Hepatocyte (in vitro differentiated cells): Measurements from ENCODE around the gene HS6ST2. TPM values are rescaled to one million over a fixed set of nuclear protein-coding genes. Genes with fewer than 3 reads are reported as not detected.
"Not testable (repeated sequence)": the region's sequence is repeated elsewhere in the genome, so short reads cannot be mapped to it uniquely, and the experiment has no call there.

ENCODE experiments used
- DNase-seq: peaks from one replicate; pipeline ENCODE4 v3.0.0-alpha.2; 2016; ENCODE audit warnings: low spot score
- H2AFZ ChIP-seq: fragments of 200-600 bp; sonication (generic); 2 replicates; pipeline ENCODE4 v1.6.0; 2016; ENCODE audit warnings: antibody characterized with exemption, mild to moderate bottlenecking
- H3K27ac ChIP-seq: fragments of 200-600 bp; sonication (generic); 2 replicates; pipeline ENCODE4 v1.5.1; 2016; ENCODE audit warnings: mild to moderate bottlenecking
- H3K27me3 ChIP-seq: fragments of 200-600 bp; sonication (generic); 2 replicates; pipeline ENCODE4 v1.6.1; 2016
- H3K36me3 ChIP-seq: fragments of 200-600 bp; sonication (generic); replicated peaks from 2 replicates; pipeline ENCODE4 v1.5.1; 2016; ENCODE audit warnings: low read depth; ENCODE audit not compliant: insufficient read depth
- H3K4me1 ChIP-seq: fragments of 200-600 bp; sonication (generic); 2 replicates; pipeline ENCODE4 v1.5.1; 2016; ENCODE audit warnings: mild to moderate bottlenecking, moderate library complexity; ENCODE audit not compliant: insufficient read depth
- H3K4me2 ChIP-seq: fragments of 200-600 bp; sonication (generic); 2 replicates; pipeline ENCODE4 v1.6.0; 2016
- H3K4me3 ChIP-seq: fragments of 200-600 bp; sonication (generic); 2 replicates; pipeline ENCODE4 v1.5.1; 2016; ENCODE audit warnings: mild to moderate bottlenecking
- H3K79me2 ChIP-seq: fragments of 200-600 bp; sonication (generic); 2 replicates; pipeline ENCODE4 v1.6.0; 2017; ENCODE audit warnings: mild to moderate bottlenecking
- H3K9me2 ChIP-seq: fragments of 200-600 bp; sonication (generic); replicated peaks from 2 replicates; pipeline ENCODE4 v1.6.0; 2017; ENCODE audit warnings: mild to moderate bottlenecking; ENCODE audit not compliant: insufficient read depth
- H3K9me3 ChIP-seq: fragments of 200-600 bp; sonication (generic); 2 replicates; pipeline ENCODE4 v1.5.1; 2016; ENCODE audit warnings: low read depth, mild to moderate bottlenecking
- H4K20me1 ChIP-seq: fragments of 200-600 bp; sonication (generic); 2 replicates; pipeline ENCODE4 v1.6.0; 2016; ENCODE audit warnings: mild to moderate bottlenecking; ENCODE audit not compliant: insufficient read depth, poor library complexity, severe bottlenecking
- CTCF ChIP-seq: fragments of 200-600 bp; sonication (generic); IDR thresholded peaks from 2 replicates; pipeline ENCODE4 v1.5.1; 2016; ENCODE audit warnings: antibody characterized with exemption, mild to moderate bottlenecking; ENCODE audit not compliant: poor library complexity
- EZH2 ChIP-seq: fragments of 200-600 bp; sonication (generic); IDR thresholded peaks from 2 replicates; pipeline ENCODE4 v1.6.1; 2016; ENCODE audit warnings: antibody characterized with exemption, mild to moderate bottlenecking, borderline replicate concordance
- EZH2phosphoT487 ChIP-seq: fragments of 200-600 bp; sonication (generic); IDR thresholded peaks from one replicate; pipeline ENCODE4 v1.6.1; 2018; ENCODE audit warnings: antibody characterized with exemption, mild to moderate bottlenecking, low read depth, moderate library complexity; ENCODE audit not compliant: unreplicated experiment, severe bottlenecking
- WGBS: methylation state at CpG from one replicate; pipeline ENCODE4 v1.1.6; 2016; ENCODE audit warnings: low lambda C conversion rate; ENCODE audit errors: missing lambda C conversion rate; 5-methylcytosine and 5-hydroxymethylcytosine counted together
- polyA plus RNA-seq: library from polyadenylated mRNA; unstranded; fragments of >200 nt; fragmentation: Nextera tagmentation; extraction: Ambion mirVana; gene quantifications from 2 replicates; pipeline ENCODE4 v1.2.1, GENCODE V29; 2016
- total RNA-seq: library from RNA; depleted of rRNA; stranded (reverse); fragments of >200 nt; gene quantifications from 2 replicates; pipeline ENCODE4 v1.2.3, GENCODE V29; 2014

HS6ST2 gene
- total and polyA plus RNA-seq, 2 experiments from 2014 or later, result 17.4 to 21.9 TPM

- no peaks in the 10 kb centered on the region for H3K27me3 ChIP-seq
- H3K79me2 ChIP-seq, result no peaks in the 10 kb centered on the region
- no peaks in the 10 kb centered on the region for H4K20me1 ChIP-seq
- H3K4me1 ChIP-seq, result no peaks in the 10 kb centered on the region
- TF ChIP-seq EZH2phosphoT487, result no peak
- TF ChIP-seq CTCF, result peak; percentile 28
- TF ChIP-seq EZH2, result no peak
- 44% methylated on average over 4 of the region's 4 CpGs for WGBS
- no peak overlapping the region for H3K4me2 ChIP-seq
- no peaks in the 10 kb centered on the region for H3K36me3 ChIP-seq
- H3K9me2 ChIP-seq, result no peaks in the 10 kb centered on the region
- no peaks in the 10 kb centered on the region for H3K9me3 ChIP-seq
- no peak overlapping the region for H2AFZ ChIP-seq
- peak overlapping the region; percentile 22 for H3K27ac ChIP-seq
- DNase-seq, result no peak
- no peak overlapping the region for H3K4me3 ChIP-seq
Measured at GRCh38 chrX:132948648-132949260, 9.7 kb downstream of the HS6ST2 start.

DNA sequence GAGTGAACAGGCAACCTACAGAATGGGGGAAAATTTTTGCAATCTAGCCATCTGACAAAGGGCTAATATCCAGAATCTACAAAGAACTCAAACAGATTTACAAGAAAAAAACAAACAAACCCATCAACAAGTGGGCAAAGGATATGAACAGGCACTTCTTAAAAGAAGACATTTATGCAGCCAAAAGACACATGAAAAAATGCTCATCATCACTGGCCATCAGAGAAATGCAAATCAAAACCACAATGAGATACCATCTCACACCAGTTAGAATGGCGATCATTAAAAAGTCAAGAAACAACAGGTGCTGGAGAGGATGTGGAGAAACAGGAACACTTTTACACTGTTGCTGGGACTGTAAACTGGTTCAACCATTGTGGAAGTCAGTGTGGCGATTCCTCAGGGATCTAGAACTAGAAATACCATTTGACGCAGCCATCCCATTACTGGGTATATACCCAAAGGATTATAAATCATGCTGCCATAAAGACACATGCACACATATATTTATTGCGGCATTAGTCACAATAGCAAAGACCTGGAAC lies 13.3 kb downstream of the HS6ST2 start:
- not testable (repeated sequence) for H4K20me1 ChIP-seq, H2AFZ ChIP-seq, H3K4me3 ChIP-seq, H3K27ac ChIP-seq, H3K36me3 ChIP-seq, H3K79me2 ChIP-seq, DNase-seq, H3K4me1 ChIP-seq, H3K27me3 ChIP-seq, H3K9me2 ChIP-seq, H3K4me2 ChIP-seq, H3K9me3 ChIP-seq
- 85% methylated on average over 4 of the region's 4 CpGs for WGBS

GRCh38 chrX:132940727-132941327 lies 17.6 kb downstream of the HS6ST2 start:
- Histone ChIP-seq H3K79me2 (no peaks in the 10 kb centered on the region), H3K36me3 (no peaks in the 10 kb centered on the region), H3K27me3 (no peaks in the 10 kb centered on the region), H4K20me1 (no peaks in the 10 kb centered on the region), H3K9me3 (no peaks in the 10 kb centered on the region), H3K9me2 (no peaks in the 10 kb centered on the region), H3K4me2 (peak overlapping the region; percentile 53), H3K4me3 (no peak overlapping the region), H3K27ac (no peak overlapping the region), H2AFZ (no peak overlapping the region), H3K4me1 (no peaks in the 10 kb centered on the region)
- whole genome bisulfite sequencing, result 44% methylated on average over 4 of the region's 4 CpGs
- no peak for DNase-seq
- peak; percentile 10 for TF ChIP-seq CTCF
- no peak for TF ChIP-seq EZH2

- Histone ChIP-seq H2AFZ (no peak overlapping the region), H3K4me1 (no peaks in the 10 kb centered on the region), H3K9me2 (no peaks in the 10 kb centered on the region), H3K79me2 (peaks cover 6% of the 10 kb centered on the region), H3K27ac (no peak overlapping the region), H3K36me3 (no peaks in the 10 kb centered on the region), H3K4me2 (no peak overlapping the region), H4K20me1 (no peaks in the 10 kb centered on the region), H3K27me3 (no peaks in the 10 kb centered on the region), H3K9me3 (no peaks in the 10 kb centered on the region), H3K4me3 (no peak overlapping the region)
- TF ChIP-seq EZH2phosphoT487 (no peak), CTCF (no peak), EZH2 (no peak)
- DNase-seq, result no peak
- 88% methylated on average over 8 of the region's 8 CpGs for WGBS
Measured at GRCh38 chrX:132933170-132933569, 25.3 kb downstream of the HS6ST2 start.
